ENCODE data around the gene PASK. TPM values are rescaled to one million over a fixed set of nuclear protein-coding genes. Genes with fewer than 3 reads are reported as not detected.

PASK gene
- total RNA-seq, 1 donor from 2014 or later, result 20.3 TPM

DNA sequence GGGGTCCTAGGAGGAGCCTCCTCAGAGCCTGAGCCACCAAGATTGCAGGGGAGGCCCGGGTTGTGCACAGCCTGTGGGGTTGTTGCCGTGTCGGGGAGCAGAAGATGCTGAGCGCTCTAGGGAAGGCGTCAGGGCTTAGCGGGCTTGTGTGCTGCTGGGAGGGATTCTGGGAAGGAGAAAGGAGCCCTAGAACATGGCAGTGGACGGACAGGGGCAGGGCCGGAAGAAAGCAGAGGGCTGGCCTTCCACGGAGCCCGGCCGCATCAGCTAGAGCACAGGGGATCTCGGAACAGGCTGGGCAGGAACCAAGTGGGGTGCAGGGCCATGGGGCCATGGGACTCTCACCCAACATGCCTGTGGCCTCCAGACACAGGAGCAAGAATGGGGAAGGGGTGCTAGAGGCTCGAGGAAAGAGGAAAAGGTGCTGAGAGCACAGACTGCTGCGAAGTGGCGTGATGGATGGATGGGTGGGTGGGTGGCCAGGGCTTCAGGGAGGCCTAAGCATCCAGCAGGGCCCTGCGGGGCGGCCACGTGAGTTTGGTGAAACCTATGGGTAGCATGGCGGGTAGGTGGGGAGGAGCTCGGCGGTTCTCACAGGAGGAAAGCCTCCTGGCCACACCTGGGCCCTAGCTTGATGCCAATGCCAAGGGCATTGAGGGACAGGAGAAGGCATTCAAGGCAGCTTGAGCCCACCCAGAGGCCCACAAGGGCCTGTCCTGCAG, 82.9 kb downstream of the PASK start:
- H3K27ac Mint-ChIP-seq, result peak overlapping the region; percentile 11
- DNase-seq (ENCODE audit: low spot score), result no peak
- no peaks in the 10 kb centered on the region for H3F3A ChIP-seq (ENCODE audit: low read depth)
- H3K4me3 Mint-ChIP-seq, result no peak overlapping the region
- H3K9me3 Mint-ChIP-seq, result no peaks in the 10 kb centered on the region
- no peak overlapping the region for H3K4me2 ChIP-seq
- peaks cover 15% of the 10 kb centered on the region for H4K20me1 ChIP-seq (ENCODE audit: low read depth)
- H3K4me3 ChIP-seq, result no peak overlapping the region
- H2AFZ ChIP-seq (replicated peaks), result no peak overlapping the region
- no peaks in the 10 kb centered on the region for H3K79me2 ChIP-seq (ENCODE audit: low read depth)
- no peaks in the 10 kb centered on the region for H3K4me1 Mint-ChIP-seq
- H3K9ac ChIP-seq, result no peak overlapping the region
- H3K27me3 Mint-ChIP-seq (ENCODE audit: insufficient read depth, low read depth), result peaks cover 4% of the 10 kb centered on the region
- TF ChIP-seq EZH2phosphoT487 (IDR thresholded peaks at IDR 0.05) (no peak), EZH2 (IDR thresholded peaks at IDR 0.05) (no peak)
- TF ChIP-seq, protein P1, sequence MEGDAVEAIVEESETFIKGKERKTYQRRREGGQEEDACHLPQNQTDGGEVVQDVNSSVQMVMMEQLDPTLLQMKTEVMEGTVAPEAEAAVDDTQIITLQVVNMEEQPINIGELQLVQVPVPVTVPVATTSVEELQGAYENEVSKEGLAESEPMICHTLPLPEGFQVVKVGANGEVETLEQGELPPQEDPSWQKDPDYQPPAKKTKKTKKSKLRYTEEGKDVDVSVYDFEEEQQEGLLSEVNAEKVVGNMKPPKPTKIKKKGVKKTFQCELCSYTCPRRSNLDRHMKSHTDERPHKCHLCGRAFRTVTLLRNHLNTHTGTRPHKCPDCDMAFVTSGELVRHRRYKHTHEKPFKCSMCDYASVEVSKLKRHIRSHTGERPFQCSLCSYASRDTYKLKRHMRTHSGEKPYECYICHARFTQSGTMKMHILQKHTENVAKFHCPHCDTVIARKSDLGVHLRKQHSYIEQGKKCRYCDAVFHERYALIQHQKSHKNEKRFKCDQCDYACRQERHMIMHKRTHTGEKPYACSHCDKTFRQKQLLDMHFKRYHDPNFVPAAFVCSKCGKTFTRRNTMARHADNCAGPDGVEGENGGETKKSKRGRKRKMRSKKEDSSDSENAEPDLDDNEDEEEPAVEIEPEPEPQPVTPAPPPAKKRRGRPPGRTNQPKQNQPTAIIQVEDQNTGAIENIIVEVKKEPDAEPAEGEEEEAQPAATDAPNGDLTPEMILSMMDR (IDR thresholded peaks at IDR 0.05), result no peak
- H3K36me3 ChIP-seq, result no peaks in the 10 kb centered on the region
- no peaks in the 10 kb centered on the region for H3K36me3 Mint-ChIP-seq
- H3K9me3 ChIP-seq (ENCODE audit: low read depth), result no peaks in the 10 kb centered on the region
- H3K27ac ChIP-seq, result no peak overlapping the region
- no peaks in the 10 kb centered on the region for H3K4me1 ChIP-seq
- no peaks in the 10 kb centered on the region for H3K27me3 ChIP-seq

- Mint-ChIP-seq H3K36me3 (no peaks in the 10 kb centered on the region), H3K4me1 (no peaks in the 10 kb centered on the region), H3K27ac (no peak overlapping the region), H3K27me3 (ENCODE audit: insufficient read depth, low read depth) (peaks cover 4% of the 10 kb centered on the region), H3K4me3 (no peak overlapping the region), H3K9me3 (no peaks in the 10 kb centered on the region)
- Histone ChIP-seq H3K27me3 (no peaks in the 10 kb centered on the region), H3K4me1 (no peaks in the 10 kb centered on the region), H3K79me2 (ENCODE audit: low read depth) (no peaks in the 10 kb centered on the region), H3K9ac (no peak overlapping the region), H3K4me2 (no peak overlapping the region), H2AFZ (replicated peaks) (no peak overlapping the region), H4K20me1 (ENCODE audit: low read depth) (peaks cover 15% of the 10 kb centered on the region), H3K36me3 (no peaks in the 10 kb centered on the region), H3F3A (ENCODE audit: low read depth) (no peaks in the 10 kb centered on the region), H3K4me3 (no peak overlapping the region), H3K27ac (no peak overlapping the region), H3K9me3 (ENCODE audit: low read depth) (no peaks in the 10 kb centered on the region)
- no peak for TF ChIP-seq EZH2phosphoT487 (IDR thresholded peaks at IDR 0.05)
- TF ChIP-seq, protein P1 (IDR thresholded peaks at IDR 0.05), result no peak
- no peak for TF ChIP-seq EZH2 (IDR thresholded peaks at IDR 0.05)
- no peak for DNase-seq (ENCODE audit: low spot score)
These were observed 83.9 kb downstream of the PASK start for GRCh38 chr2:241065355-241065803.

- no peaks in the 10 kb centered on the region for H3K4me1 ChIP-seq
- no peak overlapping the region for H3K4me2 ChIP-seq
- TF ChIP-seq, protein P1 (IDR thresholded peaks at IDR 0.05), result no peak
- TF ChIP-seq EZH2phosphoT487 (IDR thresholded peaks at IDR 0.05) (no peak), EZH2 (IDR thresholded peaks at IDR 0.05) (no peak)
- no peaks in the 10 kb centered on the region for H3K4me1 Mint-ChIP-seq
- no peaks in the 10 kb centered on the region for H3K9me3 Mint-ChIP-seq
- no peak for DNase-seq (ENCODE audit: low spot score)
- H3K79me2 ChIP-seq (ENCODE audit: low read depth), result no peaks in the 10 kb centered on the region
- no peak overlapping the region for H3K9ac ChIP-seq
- no peaks in the 10 kb centered on the region for H3K36me3 ChIP-seq
- no peaks in the 10 kb centered on the region for H3K27me3 ChIP-seq
- H2AFZ ChIP-seq (replicated peaks), result no peak overlapping the region
- no peak overlapping the region for H3K27ac Mint-ChIP-seq
- no peaks in the 10 kb centered on the region for H3F3A ChIP-seq (ENCODE audit: low read depth)
- H3K4me3 Mint-ChIP-seq, result no peak overlapping the region
- no peaks in the 10 kb centered on the region for H3K9me3 ChIP-seq (ENCODE audit: low read depth)
- H4K20me1 ChIP-seq (ENCODE audit: low read depth), result peaks cover 15% of the 10 kb centered on the region
- H3K27ac ChIP-seq, result no peak overlapping the region
- peaks cover 4% of the 10 kb centered on the region for H3K27me3 Mint-ChIP-seq (ENCODE audit: insufficient read depth, low read depth)
- no peak overlapping the region for H3K4me3 ChIP-seq
- H3K36me3 Mint-ChIP-seq, result no peaks in the 10 kb centered on the region
These were observed 84.4 kb downstream of the PASK start for GRCh38 chr2:241064802-241065354.

All from neural progenitor cell (in vitro differentiated cells).